DMS 273 (cell line): ENCODE measurements around the gene MYZAP.
A peak's percentile ranks its signal among the peaks of the same experiment; 100 is the strongest.

ENCODE experiments used
- DNase-seq: peaks from one replicate; lab custom pipeline; 2025; ENCODE audit not compliant: unreplicated experiment; lab: John Stamatoyannopoulos, UW

MYZAP gene

DNA sequence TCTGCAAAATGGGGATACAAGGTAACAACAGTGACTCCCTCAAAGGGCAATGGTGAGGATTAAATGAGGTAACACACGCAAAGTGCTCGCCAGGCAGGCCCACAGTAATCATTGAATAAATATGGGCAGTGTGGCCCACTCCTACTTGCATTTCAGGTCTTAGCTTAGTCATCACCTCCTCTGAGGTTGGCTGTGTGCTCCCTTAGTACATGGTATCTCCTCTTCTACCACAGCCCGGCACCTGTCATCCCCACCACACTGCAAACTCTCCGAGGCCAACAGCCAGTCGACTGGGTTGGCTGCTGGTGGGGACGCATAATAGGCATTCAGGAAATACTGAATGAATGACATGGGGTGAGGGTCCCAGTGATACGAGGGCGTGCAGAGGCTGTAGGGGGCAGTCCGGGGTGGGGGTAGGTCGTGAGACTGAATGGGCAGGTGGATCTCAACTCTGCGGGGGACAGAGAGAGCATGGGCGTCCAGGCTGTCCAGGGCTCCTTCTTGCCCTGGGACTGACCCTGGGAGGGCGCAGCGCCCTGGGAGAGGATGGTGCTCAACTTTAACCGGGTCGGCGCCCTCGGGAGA, 375 bp upstream of the MYZAP start:
- no peak for DNase-seq

DNA sequence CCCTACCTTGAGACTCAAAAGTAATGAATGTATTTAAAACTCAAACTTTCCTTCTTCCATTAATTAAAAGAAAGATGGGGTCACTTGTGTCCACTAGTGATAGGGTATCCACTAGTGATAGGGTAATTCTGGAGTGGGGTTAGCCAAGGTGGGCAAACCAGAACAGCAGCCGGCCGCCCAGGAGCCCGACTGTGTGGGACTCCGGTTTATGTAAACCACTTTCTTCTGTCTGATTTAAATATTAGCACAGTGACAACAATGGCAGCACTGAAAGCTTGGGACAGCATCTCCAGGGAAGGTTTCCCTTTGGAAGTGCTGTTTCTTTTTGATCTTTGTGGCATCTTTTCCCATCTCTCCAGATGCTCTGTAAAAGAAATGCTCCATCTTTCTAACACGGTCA, 722 bp downstream of the MYZAP start:
- DNase-seq: no peak

GRCh38 chr15:57592836-57593420, 1.2 kb downstream of the MYZAP start:
- no peak for DNase-seq

- no peak for DNase-seq
Observed at GRCh38 chr15:57594479-57594878, 2.8 kb downstream of the MYZAP start.

- no peak for DNase-seq
Observed at GRCh38 chr15:57595011-57595866, 3.5 kb downstream of the MYZAP start.

DNA sequence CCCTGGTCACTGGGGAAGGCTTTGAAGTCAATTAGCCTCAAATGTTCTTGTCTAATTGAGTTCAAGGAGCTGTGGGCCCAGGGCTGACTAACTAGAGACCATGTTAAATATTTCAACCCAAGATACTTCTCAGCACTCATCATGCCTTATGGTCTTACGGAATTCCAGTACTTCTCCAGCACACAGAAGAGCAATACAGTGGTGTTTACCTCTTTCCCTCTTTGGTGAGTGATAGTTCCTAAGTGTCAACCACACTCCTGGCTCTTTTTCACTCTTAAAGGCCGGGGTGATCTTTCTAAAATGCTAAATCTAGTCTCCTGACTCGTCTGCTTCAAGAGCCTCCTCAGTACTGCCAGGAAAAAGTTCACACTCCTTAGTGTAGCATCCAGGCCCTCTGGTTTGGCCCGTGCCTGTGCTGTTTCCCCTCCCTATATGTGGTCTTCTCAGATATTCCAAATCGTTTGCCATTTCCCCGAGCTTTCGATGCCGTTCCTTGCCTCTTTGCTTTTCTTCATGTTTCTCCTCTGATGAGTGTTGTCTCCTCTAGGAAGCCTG, 4.7 kb downstream of the MYZAP start:
- no peak for DNase-seq

GRCh38 chr15:57596978-57597377, 5.3 kb downstream of the MYZAP start:
- no peak for DNase-seq

DNA sequence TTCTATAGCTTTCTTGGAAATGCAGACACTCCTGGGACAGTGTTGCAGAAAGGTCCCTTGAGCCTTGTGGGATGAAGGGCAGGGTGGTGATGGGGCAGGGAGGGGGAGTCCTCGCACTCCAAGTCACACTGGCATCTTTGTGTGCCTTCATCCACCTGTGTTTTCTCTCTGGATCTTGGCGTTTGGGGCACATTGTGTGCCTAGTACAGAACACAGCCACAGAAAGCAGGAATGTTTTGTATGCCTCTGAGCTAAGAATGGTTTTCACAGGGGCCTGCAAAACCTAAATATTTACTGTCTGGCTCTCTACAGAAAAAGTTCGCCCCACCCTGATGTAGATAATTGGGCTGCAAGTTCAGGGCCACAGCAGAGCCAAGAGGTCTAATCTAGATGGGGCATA, 5.7 kb downstream of the MYZAP start:
- no peak for DNase-seq

- no peak for DNase-seq
Observed at GRCh38 chr15:57598346-57598745, 6.6 kb downstream of the MYZAP start.

DNA sequence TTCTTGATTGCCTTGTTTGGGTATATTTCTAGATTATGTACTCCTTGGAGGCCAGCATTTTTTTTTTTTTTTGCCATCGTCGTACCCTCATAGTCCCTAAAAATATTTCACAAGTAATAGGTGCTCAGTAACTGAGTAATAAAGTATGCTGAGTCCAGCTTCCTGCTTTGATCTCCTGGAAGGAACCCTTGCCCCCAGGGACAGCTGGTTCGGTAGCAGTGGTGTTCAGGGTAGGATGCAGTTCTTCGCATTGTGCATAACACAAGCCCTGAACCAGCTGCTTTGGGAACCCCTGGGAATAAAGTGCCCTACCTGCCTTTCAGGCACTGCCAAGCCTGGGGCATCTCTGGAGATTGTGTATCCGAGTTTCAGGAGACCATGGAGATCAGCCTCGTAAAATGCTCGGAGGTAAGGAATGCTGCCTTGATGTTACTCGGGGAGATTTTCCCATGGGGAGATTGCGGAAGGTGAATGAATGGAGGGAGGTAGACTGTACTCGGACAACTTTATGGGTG, 7.6 kb downstream of the MYZAP start:
- no peak for DNase-seq

- no peak for DNase-seq
Observed at GRCh38 chr15:57600197-57600596, 8.5 kb downstream of the MYZAP start.

GRCh38 chr15:57604507-57604906, 12.8 kb downstream of the MYZAP start:
- DNase-seq: no peak

GRCh38 chr15:57605491-57605890, 13.8 kb downstream of the MYZAP start:
- DNase-seq: no peak

DNA sequence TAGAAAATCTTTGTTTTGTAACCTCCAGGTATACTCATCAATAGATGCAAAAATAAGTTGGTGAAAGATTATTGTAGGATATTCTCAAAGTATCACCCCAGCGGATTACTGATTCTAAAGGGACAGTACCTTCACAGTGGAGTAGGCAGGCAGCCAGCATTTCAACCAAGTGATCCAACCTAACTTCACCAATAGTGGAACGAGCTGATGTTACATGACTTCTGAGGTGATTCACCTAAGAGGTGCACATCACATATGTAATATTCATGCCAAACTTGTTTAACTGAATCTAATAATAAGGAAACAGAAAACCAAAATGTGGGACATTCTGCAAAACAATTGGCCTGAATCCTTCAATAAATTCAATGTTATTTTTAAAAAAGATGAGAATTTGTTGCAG, 14.3 kb downstream of the MYZAP start:
- DNase-seq: no peak

GRCh38 chr15:57606816-57607215, 15.1 kb downstream of the MYZAP start:
- no peak for DNase-seq

DNA sequence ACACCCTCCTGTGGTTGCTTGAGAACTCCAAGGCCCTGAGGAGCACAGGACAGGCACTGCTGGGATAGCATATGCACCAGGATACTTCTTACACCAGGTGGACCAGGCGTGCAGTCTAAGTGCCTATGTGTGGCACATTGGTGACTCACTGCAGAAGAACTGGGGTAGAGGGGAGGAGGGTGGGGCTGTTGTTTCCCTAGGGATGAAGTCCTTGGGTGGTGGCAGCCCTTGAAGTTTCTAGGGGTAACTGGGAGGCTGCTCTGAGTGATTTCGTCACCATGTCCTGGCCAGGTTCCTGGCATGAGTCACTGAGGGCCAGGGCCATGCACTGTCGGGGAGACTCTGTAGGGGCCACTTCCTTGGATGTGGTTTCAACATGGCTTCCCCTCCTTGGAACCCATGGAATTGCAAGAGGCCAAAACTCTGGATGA, 15.9 kb downstream of the MYZAP start:
- no peak for DNase-seq

- no peak for DNase-seq
Observed at GRCh38 chr15:57609805-57610529, 18.3 kb downstream of the MYZAP start.

DNA sequence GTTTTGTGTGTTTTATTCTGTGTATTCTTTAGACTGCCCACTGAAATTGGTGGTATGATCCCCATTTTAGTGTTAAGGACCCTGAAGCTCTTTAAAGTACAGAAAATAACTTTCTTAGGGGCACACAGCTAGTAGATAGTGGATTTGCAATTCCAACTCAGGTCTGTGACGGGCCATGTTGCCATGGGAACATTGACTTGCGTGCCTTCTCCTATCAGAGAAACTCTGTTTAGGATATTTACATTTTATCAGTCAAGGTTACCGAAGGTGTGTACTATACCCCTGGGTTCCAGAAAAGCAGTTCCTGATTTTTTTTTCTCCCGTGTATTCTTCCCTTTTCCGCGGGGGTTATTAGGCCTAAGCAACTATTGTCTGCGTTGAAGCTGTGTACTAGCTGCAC, 19.4 kb downstream of the MYZAP start:
- DNase-seq: no peak

DNA sequence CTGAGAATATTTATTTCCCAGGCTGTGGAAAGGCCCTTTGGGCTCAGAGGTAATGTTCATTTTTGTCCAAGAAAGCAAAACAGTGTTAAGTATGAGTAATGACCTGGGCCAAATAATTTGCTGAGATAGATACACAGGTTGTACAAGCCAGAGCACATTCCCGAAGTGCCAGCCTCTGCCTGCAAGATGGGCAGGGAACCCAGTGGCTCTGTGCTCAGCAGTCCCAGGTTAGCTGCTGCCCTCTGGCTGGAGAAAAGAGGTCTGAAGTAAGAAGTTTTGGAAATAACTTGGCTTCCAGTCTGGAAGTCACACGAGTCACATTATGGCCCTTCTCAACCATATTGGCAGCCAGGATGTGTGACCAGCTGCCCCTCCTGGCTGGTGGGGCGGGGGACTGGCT, 20.2 kb downstream of the MYZAP start:
- DNase-seq: peak; percentile 45

DNA sequence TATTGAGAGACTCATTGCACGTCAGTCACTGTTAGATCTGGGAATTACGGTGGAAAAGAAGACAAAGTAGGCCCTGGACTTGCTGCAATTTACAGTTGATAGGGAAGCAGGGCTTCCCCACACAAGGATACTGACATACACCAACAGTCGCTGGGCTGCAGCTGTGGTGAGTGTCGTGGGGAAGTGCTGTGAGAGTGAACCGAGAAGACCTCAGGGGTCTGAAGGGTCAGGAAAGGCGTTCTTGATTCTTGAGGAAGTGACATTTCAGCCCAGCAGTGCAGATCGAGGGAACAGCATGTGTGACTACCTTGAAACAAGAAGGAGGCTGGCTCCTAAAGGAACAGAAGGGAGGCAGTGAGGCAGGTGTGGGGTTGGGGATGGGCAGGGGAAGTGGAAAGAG, 22.5 kb downstream of the MYZAP start:
- no peak for DNase-seq

DNA sequence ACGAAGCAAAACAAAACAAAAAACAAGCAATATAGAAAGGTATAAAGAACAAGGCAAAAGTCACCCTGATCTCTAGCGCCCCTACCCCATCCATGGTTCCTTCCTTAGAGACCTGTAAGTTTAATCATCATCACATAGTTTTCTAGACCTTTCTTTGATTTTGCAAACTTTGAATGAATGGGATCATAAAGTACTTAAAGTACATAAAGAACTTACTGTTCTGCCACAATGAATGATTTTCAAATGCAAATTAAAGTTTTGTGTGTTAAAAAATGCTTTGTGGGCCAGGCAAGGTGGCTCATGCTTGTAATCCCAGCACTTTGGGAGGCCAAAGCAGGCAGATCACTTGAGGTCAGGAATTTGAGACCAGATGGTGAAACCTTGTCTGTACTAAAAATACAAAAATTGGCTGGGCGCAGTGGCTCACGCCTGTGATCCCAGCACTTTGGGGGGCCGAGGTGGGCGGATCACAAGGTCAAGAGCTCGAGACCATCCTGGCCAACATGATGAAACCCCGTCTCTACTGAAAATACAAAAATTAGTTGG, 24.3 kb downstream of the MYZAP start:
- peak; percentile 5 for DNase-seq
